ENCODE data around the gene SPATA20.

The SPATA20 gene

DNA sequence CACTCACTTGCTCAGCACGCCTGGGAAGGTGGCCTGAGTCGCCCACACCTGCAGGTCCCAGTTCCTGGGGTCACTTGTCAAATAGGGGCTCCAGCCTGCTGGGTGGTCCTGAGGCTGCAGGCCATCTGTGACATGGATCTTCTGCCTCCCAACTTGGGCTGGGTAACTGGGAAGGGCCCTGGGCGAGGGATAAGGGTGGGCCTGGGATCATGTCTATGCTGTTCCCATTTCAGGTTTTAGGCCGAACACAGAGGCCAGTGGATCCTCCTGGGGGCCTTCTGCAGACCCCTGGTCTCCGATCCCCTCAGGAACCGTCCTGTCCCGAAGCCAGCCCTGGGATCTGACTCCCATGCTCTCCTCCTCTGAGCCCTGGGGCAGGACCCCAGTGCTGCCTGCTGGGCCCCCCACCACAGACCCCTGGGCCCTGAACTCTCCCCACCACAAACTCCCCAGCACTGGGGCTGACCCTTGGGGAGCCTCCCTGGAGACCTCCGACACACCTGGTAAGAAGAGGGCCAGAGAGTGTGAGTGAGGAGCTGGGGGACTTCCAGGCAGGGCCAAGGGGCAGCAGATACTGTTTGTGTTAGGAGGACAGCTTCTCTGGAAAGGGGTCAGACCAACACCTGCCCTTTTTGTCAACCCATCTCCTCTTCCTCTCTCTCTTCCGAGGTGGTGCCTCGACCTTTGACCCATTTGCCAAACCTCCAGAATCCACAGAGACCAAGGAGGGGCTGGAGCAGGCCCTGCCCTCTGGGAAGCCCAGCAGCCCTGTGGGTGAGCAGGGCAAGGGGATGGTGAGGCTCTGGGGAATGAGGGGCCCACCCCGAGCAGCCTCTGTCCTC is 6.2 kb upstream of the SPATA20 start:
- DNase-seq, result no peak

GRCh38 chr17:50541402-50541715 is 5.6 kb upstream of the SPATA20 start:
- no peak for DNase-seq

DNA sequence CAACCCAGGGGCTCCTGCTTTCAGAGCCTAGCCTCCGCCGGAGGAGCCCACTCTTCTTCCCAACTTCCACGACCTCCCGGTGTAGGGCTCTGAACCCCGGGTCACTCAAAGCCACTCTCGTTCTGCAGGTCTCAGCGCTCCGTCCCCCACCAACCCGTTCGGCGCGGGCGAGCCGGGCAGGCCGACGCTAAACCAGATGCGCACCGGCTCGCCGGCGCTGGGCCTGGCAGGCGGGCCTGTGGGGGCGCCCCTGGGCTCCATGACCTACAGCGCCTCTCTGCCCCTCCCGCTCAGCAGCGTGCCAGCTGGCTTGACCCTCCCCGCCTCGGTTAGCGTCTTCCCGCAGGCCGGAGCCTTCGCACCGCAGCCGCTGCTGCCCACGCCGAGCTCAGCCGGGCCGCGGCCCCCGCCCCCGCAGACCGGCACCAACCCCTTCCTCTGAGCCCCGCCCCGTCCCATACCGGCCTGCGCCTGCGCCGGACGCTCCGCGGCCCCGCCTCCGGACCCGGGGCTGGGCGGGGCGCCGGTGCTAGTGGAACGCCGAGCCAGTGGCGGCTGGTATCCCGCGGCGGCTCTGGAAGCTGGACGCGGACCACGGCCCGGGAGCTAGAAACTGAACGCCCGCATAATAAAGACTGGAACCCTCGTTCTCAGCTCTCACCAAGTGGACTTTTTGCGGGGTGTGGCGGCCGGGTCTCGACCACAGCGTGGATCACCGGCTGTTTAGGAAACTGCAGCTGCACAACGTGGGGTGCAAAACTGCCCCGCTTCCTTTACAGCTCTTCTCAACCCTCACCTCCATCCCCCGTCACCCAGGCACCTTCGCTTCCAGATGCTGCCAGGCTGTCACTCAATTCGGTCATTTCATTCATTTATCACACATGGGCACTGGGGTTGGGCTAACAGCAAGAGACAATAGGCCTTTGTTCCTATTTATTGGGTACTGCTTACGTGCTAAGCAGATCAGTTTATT is 5.0 kb upstream of the SPATA20 start:
- DNase-seq, result peak; percentile 74 to 81 (median 75)

DNA sequence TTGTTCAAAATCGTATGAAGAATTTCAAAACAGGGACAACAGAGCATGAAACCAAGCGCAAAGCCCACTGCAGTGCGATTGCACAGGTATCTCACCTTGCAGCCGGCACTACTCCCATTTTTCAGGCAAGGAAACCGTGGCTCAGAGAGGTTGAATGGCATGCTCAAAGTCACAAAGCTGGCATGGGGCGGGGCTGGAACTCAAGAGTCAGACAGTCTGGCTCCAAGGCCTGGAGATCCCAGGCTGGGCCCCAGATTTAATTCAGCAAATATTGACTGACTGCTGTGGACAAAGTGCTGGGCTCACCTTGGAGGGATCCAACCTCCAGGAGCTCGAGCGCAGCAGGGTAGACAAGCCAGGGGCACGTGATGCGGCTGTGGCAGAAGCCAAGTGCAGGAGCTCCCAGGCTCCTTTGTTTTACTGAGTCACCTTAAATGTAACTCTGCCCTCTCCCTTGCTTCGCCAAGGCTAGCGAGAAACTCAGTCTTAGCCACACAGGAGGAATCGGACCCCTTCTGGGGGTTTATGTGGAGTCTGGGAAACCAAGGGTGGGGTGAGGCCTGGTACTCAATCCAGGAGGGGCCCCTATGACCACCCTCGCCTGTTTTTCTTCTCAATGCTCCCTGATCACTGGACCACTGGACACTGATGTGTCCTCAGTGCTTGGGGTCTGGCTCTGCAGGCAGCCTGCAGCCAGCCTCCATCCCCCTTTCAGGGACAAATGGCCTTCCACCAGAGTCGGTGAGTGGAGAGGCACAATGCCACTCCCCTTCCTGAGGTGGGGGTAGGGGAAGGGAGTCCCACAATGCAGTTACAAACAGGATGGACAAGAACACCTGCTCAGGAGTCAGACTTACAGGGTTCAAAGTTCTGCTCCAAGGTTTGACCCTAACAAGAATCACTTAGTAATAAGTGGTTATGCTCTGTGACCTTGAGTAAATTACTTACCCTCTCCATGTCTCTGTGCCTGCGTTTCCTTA is 3.9 kb upstream of the SPATA20 start:
- DNase-seq, result no peak

GRCh38 chr17:50544516-50544915 is 2.5 kb upstream of the SPATA20 start:
- no peak for DNase-seq

- no peak for DNase-seq
Measured at GRCh38 chr17:50545311-50545710, 1.7 kb upstream of the SPATA20 start.

GRCh38 chr17:50546701-50547034 is 306 bp upstream of the SPATA20 start:
- no peak for DNase-seq

GRCh38 chr17:50547736-50548083 is 736 bp downstream of the SPATA20 start:
- DNase-seq, result no peak

GRCh38 chr17:50548831-50549230 is 1.9 kb downstream of the SPATA20 start:
- DNase-seq, result no peak

GRCh38 chr17:50549256-50549941 is 2.4 kb downstream of the SPATA20 start:
- no peak for DNase-seq

- no peak for DNase-seq
Measured at GRCh38 chr17:50549969-50550368, 3.0 kb downstream of the SPATA20 start.

- DNase-seq, result no peak
Measured at GRCh38 chr17:50550661-50551432, 3.9 kb downstream of the SPATA20 start.

DNA sequence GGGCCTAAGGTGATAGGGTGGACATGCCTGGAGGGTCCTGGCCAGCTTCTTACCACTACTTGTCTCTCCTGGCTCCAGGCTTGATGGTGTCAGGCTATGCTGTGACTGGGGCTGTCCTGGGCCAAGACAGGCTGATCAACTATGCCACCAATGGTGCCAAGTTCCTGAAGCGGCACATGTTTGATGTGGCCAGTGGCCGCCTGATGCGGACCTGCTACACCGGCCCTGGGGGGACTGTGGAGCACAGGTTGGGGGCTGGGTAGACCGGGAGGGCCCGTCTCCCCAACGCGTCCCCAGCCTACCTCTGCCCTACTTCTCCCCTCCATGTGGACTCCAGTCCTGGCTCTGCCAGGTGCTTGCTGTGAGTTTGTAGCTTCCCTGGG is 4.5 kb downstream of the SPATA20 start:
- DNase-seq, result no peak

DNA sequence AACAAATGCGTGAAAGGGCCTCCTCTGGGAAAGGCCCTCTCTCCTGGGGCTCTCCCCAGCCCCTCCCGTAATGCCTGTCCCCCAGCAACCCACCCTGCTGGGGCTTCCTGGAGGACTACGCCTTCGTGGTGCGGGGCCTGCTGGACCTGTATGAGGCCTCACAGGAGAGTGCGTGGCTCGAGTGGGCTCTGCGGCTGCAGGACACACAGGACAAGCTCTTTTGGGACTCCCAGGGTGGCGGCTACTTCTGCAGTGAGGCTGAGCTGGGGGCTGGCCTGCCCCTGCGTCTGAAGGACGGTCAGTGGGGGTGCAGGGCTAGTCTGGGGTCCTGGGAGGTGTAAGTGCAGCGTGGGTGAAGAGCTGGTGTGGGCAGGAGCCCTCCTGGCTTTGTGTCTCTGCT is 4.9 kb downstream of the SPATA20 start:
- DNase-seq, result no peak

GRCh38 chr17:50554201-50554600 is 7.2 kb downstream of the SPATA20 start:
- no peak for DNase-seq

GRCh38 chr17:50556803-50557202 is 9.8 kb downstream of the SPATA20 start:
- no peak for DNase-seq

- DNase-seq, result no peak
Measured at GRCh38 chr17:50557630-50558029, 10.7 kb downstream of the SPATA20 start.

- DNase-seq, result no peak
Measured at GRCh38 chr17:50558091-50558490, 11.1 kb downstream of the SPATA20 start.

GRCh38 chr17:50558581-50558940 is 11.6 kb downstream of the SPATA20 start:
- no peak for DNase-seq

DNA sequence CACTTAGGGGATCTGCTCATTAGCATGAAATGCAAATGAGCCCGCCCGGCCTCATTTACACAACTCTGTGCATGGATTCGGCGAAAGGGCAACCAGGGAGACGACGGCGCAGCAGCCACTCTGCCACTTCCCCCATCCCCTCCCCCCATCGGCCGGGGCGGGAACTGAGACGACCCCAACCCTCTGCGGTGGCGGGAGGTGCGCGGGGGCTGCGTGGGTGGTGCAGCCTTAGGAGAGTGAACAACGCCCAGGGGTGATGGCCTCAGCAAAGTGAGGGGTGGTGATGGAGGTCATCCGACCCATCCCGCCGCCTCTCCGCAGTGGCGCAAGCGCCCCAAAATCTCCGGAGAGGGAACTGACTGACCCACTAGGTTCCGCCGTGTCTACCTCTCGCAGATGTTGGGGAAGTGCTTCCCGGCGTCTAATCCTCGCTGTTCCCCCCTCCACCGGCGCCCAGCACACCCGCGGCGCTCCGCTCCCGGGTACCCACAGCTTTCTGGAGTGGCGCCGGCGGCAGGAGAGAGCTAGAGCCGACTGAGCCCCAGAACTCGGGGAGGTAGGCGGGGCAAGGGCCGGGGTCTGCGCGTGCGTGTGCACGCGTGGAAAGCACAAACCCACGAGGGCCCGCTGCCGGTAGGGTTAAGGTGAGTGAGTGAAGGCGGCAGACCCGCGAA is 12.1 kb downstream of the SPATA20 start:
- DNase-seq, result no peak

GRCh38 chr17:50559674-50560184 is 12.8 kb downstream of the SPATA20 start:
- no peak for DNase-seq

All from T-helper 2 cell (primary cell).